Activated CD8-positive, alpha-beta T cell treated with anti-CD3 and anti-CD28 coated beads, Interleukin-2, amount 10 ng/mL, durations not matched to agents 7 days and 5 days (primary cell): ENCODE results near the gene QSER1. TPM values are rescaled to one million over a fixed set of nuclear protein-coding genes. Genes with fewer than 3 reads are reported as not detected.
"Not testable (repeated sequence)": the region's sequence is repeated elsewhere in the genome, so short reads cannot be mapped to it uniquely, and the experiment has no call there.

Experiments used
- ATAC-seq: fragments of 150-1000 bp; cut with Tn5 transposase; one replicate; pipeline ENCODE4 v1.10.0; 2021; ENCODE audit warnings: moderate library complexity
- CTCF ChIA-PET: fragments of 350-600 bp; sonication (Branson Sonifier 250); formaldehyde crosslinking; loops from one replicate; lab custom pipeline; 2021; ENCODE audit warnings: antibody characterized with exemption; lab: Charles Lee
- POLR2A ChIA-PET: fragments of 350-600 bp; sonication (Branson Sonifier 250); formaldehyde crosslinking; loops from one replicate; lab custom pipeline; 2021; ENCODE audit warnings: antibody characterized with exemption; lab: Charles Lee
- DNase-seq: peaks from one replicate; pipeline ENCODE4 v3.0.0-alpha.2; 2020
- H3K27ac Mint-ChIP-seq: one replicate; pipeline ENCODE4 v1.8.0; 2021; ENCODE audit warnings: mild to moderate bottlenecking, mixed read lengths
- H3K27me3 Mint-ChIP-seq: one replicate; pipeline ENCODE4 v1.8.0; 2021; ENCODE audit warnings: low read depth, mixed read lengths
- H3K36me3 Mint-ChIP-seq: one replicate; pipeline ENCODE4 v1.8.0; 2021; ENCODE audit warnings: low read depth, mixed read lengths
- H3K4me1 Mint-ChIP-seq: one replicate; pipeline ENCODE4 v1.8.0; 2021; ENCODE audit warnings: low read depth, mixed read lengths
- H3K4me3 Mint-ChIP-seq: one replicate; pipeline ENCODE4 v1.8.0; 2021; ENCODE audit warnings: mild to moderate bottlenecking, mixed read lengths
- H3K9me3 Mint-ChIP-seq: one replicate; pipeline ENCODE4 v1.8.0; 2022; ENCODE audit warnings: mixed read lengths; ENCODE audit not compliant: insufficient read depth
- total RNA-seq, 2 experiments: library from RNA; stranded (reverse); gene quantifications; one replicate each; pipeline ENCODE4 v1.2.3, GENCODE V29; 2021

QSER1 gene
- total RNA-seq, 2 experiments from 2014 or later: 7.3 to 7.9 TPM

GRCh38 chr11:32935462-32936029 is 42.9 kb downstream of the QSER1 start:
- POLR2A ChIA-PET: no interaction called here
- CTCF ChIA-PET: no interaction called here
- H3K27ac Mint-ChIP-seq: no peak overlapping the region
- H3K27me3 Mint-ChIP-seq: no peaks in the 10 kb centered on the region
- ATAC-seq (no peak), DNase-seq (no peak)
- peaks cover 41% of the 10 kb centered on the region for H3K36me3 Mint-ChIP-seq
- H3K9me3 Mint-ChIP-seq: no peaks in the 10 kb centered on the region
- peaks cover 17% of the 10 kb centered on the region for H3K4me1 Mint-ChIP-seq
- no peak overlapping the region for H3K4me3 Mint-ChIP-seq

- peaks cover 21% of the 10 kb centered on the region for H3K4me1 Mint-ChIP-seq
- DNase-seq, H3K27ac Mint-ChIP-seq, H3K9me3 Mint-ChIP-seq, H3K4me3 Mint-ChIP-seq, POLR2A ChIA-PET, H3K27me3 Mint-ChIP-seq, ATAC-seq, CTCF ChIA-PET: not testable (repeated sequence)
- peaks cover 41% of the 10 kb centered on the region for H3K36me3 Mint-ChIP-seq
These were observed 43.6 kb downstream of the QSER1 start for GRCh38 chr11:32936178-32936577.

- H3K27ac Mint-ChIP-seq, H3K9me3 Mint-ChIP-seq, ATAC-seq, H3K4me3 Mint-ChIP-seq, H3K27me3 Mint-ChIP-seq, POLR2A ChIA-PET, DNase-seq: not testable (repeated sequence)
- Mint-ChIP-seq H3K36me3 (peaks cover 37% of the 10 kb centered on the region), H3K4me1 (peaks cover 25% of the 10 kb centered on the region)
- CTCF ChIA-PET: interaction anchor here (1.3 to 1.4 kb wide), 2 partner anchors 42 to 128 kb away, joined by 3 to 5 read pairs; no protein-coding TSS in a partner anchor
These were observed 44.7 kb downstream of the QSER1 start for GRCh38 chr11:32937283-32937682.

- H3K4me3 Mint-ChIP-seq: peak overlapping the region; percentile 34
- H3K36me3 Mint-ChIP-seq: peaks cover 23% of the 10 kb centered on the region
- H3K27ac Mint-ChIP-seq: no peak overlapping the region
- POLR2A ChIA-PET: no interaction called here
- ATAC-seq (no peak), DNase-seq (no peak)
- H3K4me1 Mint-ChIP-seq: peaks cover 25% of the 10 kb centered on the region
- CTCF ChIA-PET: interaction anchor here (1.0 kb wide), 1 partner anchor 126 kb away, joined by 3 read pairs; no protein-coding TSS in a partner anchor
- H3K27me3 Mint-ChIP-seq: no peaks in the 10 kb centered on the region
- no peaks in the 10 kb centered on the region for H3K9me3 Mint-ChIP-seq
These were observed 46.4 kb downstream of the QSER1 start for GRCh38 chr11:32939046-32939445.

GRCh38 chr11:32939866-32940265 is 47.3 kb downstream of the QSER1 start:
- no peaks in the 10 kb centered on the region for H3K9me3 Mint-ChIP-seq
- H3K27ac Mint-ChIP-seq: no peak overlapping the region
- H3K36me3 Mint-ChIP-seq: peaks cover 21% of the 10 kb centered on the region
- DNase-seq: no peak
- ATAC-seq: no peak
- no peaks in the 10 kb centered on the region for H3K27me3 Mint-ChIP-seq
- peaks cover 25% of the 10 kb centered on the region for H3K4me1 Mint-ChIP-seq
- ChIA-PET POLR2A (no interaction called here), CTCF (no interaction called here)
- H3K4me3 Mint-ChIP-seq: no peak overlapping the region

- Mint-ChIP-seq H3K4me3 (no peak overlapping the region), H3K27me3 (no peaks in the 10 kb centered on the region), H3K9me3 (no peaks in the 10 kb centered on the region), H3K27ac (no peak overlapping the region), H3K36me3 (peaks cover 21% of the 10 kb centered on the region), H3K4me1 (peaks cover 25% of the 10 kb centered on the region)
- DNase-seq: no peak
- POLR2A ChIA-PET: no interaction called here
- ATAC-seq: no peak
- CTCF ChIA-PET: no interaction called here
These were observed 48.3 kb downstream of the QSER1 start for GRCh38 chr11:32940865-32941264.

- ChIA-PET CTCF (interaction anchor here (1.0 kb wide), 1 partner anchor 118 kb away, joined by 6 read pairs; no protein-coding TSS in a partner anchor), POLR2A (no interaction called here)
- Mint-ChIP-seq H3K27me3 (no peaks in the 10 kb centered on the region), H3K27ac (no peak overlapping the region), H3K4me3 (no peak overlapping the region), H3K36me3 (peaks cover 13% of the 10 kb centered on the region), H3K4me1 (peaks cover 3% of the 10 kb centered on the region), H3K9me3 (peaks cover 8% of the 10 kb centered on the region)
- ATAC-seq (no peak), DNase-seq (no peak)
These were observed 55.4 kb downstream of the QSER1 start for GRCh38 chr11:32947978-32948377.

GRCh38 chr11:32949739-32950138 is 57.1 kb downstream of the QSER1 start:
- H3K36me3 Mint-ChIP-seq: peaks cover 14% of the 10 kb centered on the region
- H3K4me1 Mint-ChIP-seq: peaks cover 3% of the 10 kb centered on the region
- peaks cover 8% of the 10 kb centered on the region for H3K9me3 Mint-ChIP-seq
- POLR2A ChIA-PET: no interaction called here
- no peaks in the 10 kb centered on the region for H3K27me3 Mint-ChIP-seq
- DNase-seq (no peak), ATAC-seq (no peak)
- H3K4me3 Mint-ChIP-seq: no peak overlapping the region
- no peak overlapping the region for H3K27ac Mint-ChIP-seq
- CTCF ChIA-PET: interaction anchor here (0.6 kb wide), 1 partner anchor 162 kb away, joined by 4 read pairs; no protein-coding TSS in a partner anchor

- ATAC-seq (no peak), DNase-seq (no peak)
- Mint-ChIP-seq H3K4me3 (no peak overlapping the region), H3K27ac (no peak overlapping the region), H3K9me3 (peaks cover 8% of the 10 kb centered on the region), H3K27me3 (no peaks in the 10 kb centered on the region), H3K4me1 (peaks cover 3% of the 10 kb centered on the region), H3K36me3 (peaks cover 13% of the 10 kb centered on the region)
- POLR2A ChIA-PET: no interaction called here
- CTCF ChIA-PET: no interaction called here
These were observed 59.8 kb downstream of the QSER1 start for GRCh38 chr11:32952421-32952820.

- H3K27me3 Mint-ChIP-seq: no peaks in the 10 kb centered on the region
- POLR2A ChIA-PET: no interaction called here
- no peak overlapping the region for H3K4me3 Mint-ChIP-seq
- ATAC-seq: no peak
- no peaks in the 10 kb centered on the region for H3K4me1 Mint-ChIP-seq
- no peak for DNase-seq
- no peaks in the 10 kb centered on the region for H3K9me3 Mint-ChIP-seq
- no peak overlapping the region for H3K27ac Mint-ChIP-seq
- CTCF ChIA-PET: interaction anchor here (7.8 kb wide), 1 partner anchor 111 kb away, joined by 76 read pairs; no protein-coding TSS in a partner anchor
- peaks cover 6% of the 10 kb centered on the region for H3K36me3 Mint-ChIP-seq
These were observed 61.1 kb downstream of the QSER1 start for GRCh38 chr11:32953700-32954099.

- POLR2A ChIA-PET: no interaction called here
- peak; percentile 57 for ATAC-seq
These were observed 68.0 kb downstream of the QSER1 start for GRCh38 chr11:32960553-32961164.

GRCh38 chr11:32962016-32962415 is 69.4 kb downstream of the QSER1 start:
- POLR2A ChIA-PET: no interaction called here
- H3K9me3 Mint-ChIP-seq: no peaks in the 10 kb centered on the region
- H3K4me1 Mint-ChIP-seq: peaks cover 8% of the 10 kb centered on the region
- DNase-seq: no peak
- no peak overlapping the region for H3K27ac Mint-ChIP-seq
- no peaks in the 10 kb centered on the region for H3K27me3 Mint-ChIP-seq
- CTCF ChIA-PET: interaction anchor here (0.8 to 2.3 kb wide), 4 partner anchors 10 to 106 kb away, joined by 3 to 30 read pairs (median 4); no protein-coding TSS in a partner anchor
- peaks cover 15% of the 10 kb centered on the region for H3K36me3 Mint-ChIP-seq
- H3K4me3 Mint-ChIP-seq: no peak overlapping the region
- no peak for ATAC-seq

More at GRCh38 chr11:32960553-32961164, 68.0 kb downstream of the QSER1 start:
- Mint-ChIP-seq H3K36me3 (peaks cover 12% of the 10 kb centered on the region), H3K27me3 (no peaks in the 10 kb centered on the region), H3K4me3 (no peak overlapping the region), H3K27ac (no peak overlapping the region), H3K9me3 (no peaks in the 10 kb centered on the region), H3K4me1 (no peaks in the 10 kb centered on the region)
- CTCF ChIA-PET: interaction anchor here (0.9 to 7.8 kb wide), 5 partner anchors 12 to 105 kb away, joined by 3 to 76 read pairs (median 4); partner anchors contain the start of gene DEPDC7
- DNase-seq: no peak
